Smooth muscle cell (in vitro differentiated cells): Measurements from ENCODE around the gene CACHD1. TPM values are rescaled to one million over a fixed set of nuclear protein-coding genes. Genes with fewer than 3 reads are reported as not detected.

Experiments used
- DNase-seq: peaks from one replicate; lab custom pipeline; 2025; ENCODE audit not compliant: unreplicated experiment; lab: John Stamatoyannopoulos, UW
- H2AFZ ChIP-seq: fragments of 200-600 bp; sonication (generic); 2 replicates; pipeline ENCODE4 v1.6.0; 2016; ENCODE audit warnings: antibody characterized with exemption, low read depth, mild to moderate bottlenecking
- H3F3A ChIP-seq: fragments of 200-600 bp; sonication (generic); 2 replicates; pipeline ENCODE4 v1.6.0; 2017; ENCODE audit warnings: antibody characterized with exemption, low read depth
- H3K27ac ChIP-seq: fragments of 200-600 bp; sonication (generic); 2 replicates; pipeline ENCODE4 v1.5.1; 2016; ENCODE audit warnings: low read depth, mild to moderate bottlenecking
- H3K27me3 ChIP-seq: fragments of 200-600 bp; sonication (generic); 2 replicates; pipeline ENCODE4 v1.6.1; 2016; ENCODE audit warnings: low read depth, mild to moderate bottlenecking
- H3K36me3 ChIP-seq: fragments of 200-600 bp; sonication (generic); 2 replicates; pipeline ENCODE4 v1.5.1; 2016; ENCODE audit warnings: low read depth
- H3K4me1 ChIP-seq: fragments of 200-600 bp; sonication (generic); 2 replicates; pipeline ENCODE4 v1.5.1; 2016; ENCODE audit warnings: low read depth
- H3K4me2 ChIP-seq: fragments of 200-600 bp; sonication (generic); 2 replicates; pipeline ENCODE4 v1.6.0; 2016; ENCODE audit warnings: mild to moderate bottlenecking
- H3K4me3 ChIP-seq: fragments of 200-600 bp; sonication (generic); 2 replicates; pipeline ENCODE4 v1.5.1; 2016; ENCODE audit warnings: mild to moderate bottlenecking
- H3K79me2 ChIP-seq: fragments of 200-600 bp; sonication (generic); 2 replicates; pipeline ENCODE4 v1.6.0; 2016; ENCODE audit warnings: low read depth, mild to moderate bottlenecking
- H3K9ac ChIP-seq: fragments of 200-600 bp; sonication (generic); 2 replicates; pipeline ENCODE4 v1.6.0; 2016; ENCODE audit warnings: low read depth
- H3K9me3 ChIP-seq: fragments of 200-600 bp; sonication (generic); replicated peaks from 2 replicates; pipeline ENCODE4 v1.5.1; 2016; ENCODE audit warnings: low read depth
- H4K20me1 ChIP-seq: fragments of 200-600 bp; sonication (generic); 2 replicates; pipeline ENCODE4 v1.6.0; 2016; ENCODE audit warnings: low read depth
- CTCF ChIP-seq: fragments of 200-600 bp; sonication (generic); IDR thresholded peaks from 2 replicates; pipeline ENCODE4 v1.5.1; 2017; ENCODE audit warnings: borderline replicate concordance, mild to moderate bottlenecking, antibody characterized with exemption; ENCODE audit not compliant: insufficient read depth, poor library complexity, severe bottlenecking
- WGBS: methylation state at CpG from one replicate; pipeline ENCODE4 v1.1.7; 2016; ENCODE audit warnings: low lambda C conversion rate; 5-methylcytosine and 5-hydroxymethylcytosine counted together
- polyA plus RNA-seq: library from polyadenylated mRNA; unstranded; fragments of >200 nt; fragmentation: Nextera tagmentation; extraction: Ambion mirVana; gene quantifications from 2 replicates; pipeline ENCODE4 v1.2.1, GENCODE V29; 2016
- total RNA-seq: library from RNA; depleted of rRNA; stranded (reverse); fragments of >200 nt; gene quantifications from 2 replicates; pipeline ENCODE4 v1.2.3, GENCODE V29; 2014

CACHD1 gene
- total and polyA plus RNA-seq, 2 experiments from 2014 or later, result 12.9 to 20.8 TPM

- peaks cover 7% of the 10 kb centered on the region for H3F3A ChIP-seq
- no peak overlapping the region for H3K27ac ChIP-seq
- H3K4me3 ChIP-seq, result no peak overlapping the region
- H4K20me1 ChIP-seq, result no peaks in the 10 kb centered on the region
- H3K4me2 ChIP-seq, result no peak overlapping the region
- H2AFZ ChIP-seq, result no peak overlapping the region
- H3K36me3 ChIP-seq, result no peaks in the 10 kb centered on the region
- no peaks in the 10 kb centered on the region for H3K9me3 ChIP-seq
- no peak for DNase-seq
- no peak for TF ChIP-seq CTCF
- H3K79me2 ChIP-seq, result no peaks in the 10 kb centered on the region
- H3K9ac ChIP-seq, result no peak overlapping the region
- H3K27me3 ChIP-seq, result no peaks in the 10 kb centered on the region
- 38% methylated on average over 3 of the region's 3 CpGs for WGBS
- no peaks in the 10 kb centered on the region for H3K4me1 ChIP-seq
Measured at GRCh38 chr1:64678366-64678765, 208.4 kb downstream of the CACHD1 start.

- Histone ChIP-seq H3K4me3 (no peak overlapping the region), H3K27ac (no peak overlapping the region), H3F3A (peaks cover 7% of the 10 kb centered on the region), H3K9me3 (no peaks in the 10 kb centered on the region), H3K4me1 (no peaks in the 10 kb centered on the region), H3K79me2 (no peaks in the 10 kb centered on the region), H3K9ac (no peak overlapping the region), H3K4me2 (no peak overlapping the region), H3K36me3 (no peaks in the 10 kb centered on the region), H2AFZ (no peak overlapping the region), H3K27me3 (no peaks in the 10 kb centered on the region), H4K20me1 (no peaks in the 10 kb centered on the region)
- no peak for DNase-seq
- no peak for TF ChIP-seq CTCF
- 84% methylated on average over 6 of the region's 6 CpGs for WGBS
Measured at GRCh38 chr1:64679177-64679576, 209.2 kb downstream of the CACHD1 start.

- DNase-seq, result no peak
- H3K79me2 ChIP-seq, result no peaks in the 10 kb centered on the region
- H3K4me3 ChIP-seq, result no peak overlapping the region
- H3K9ac ChIP-seq, result no peak overlapping the region
- H4K20me1 ChIP-seq, result no peaks in the 10 kb centered on the region
- H2AFZ ChIP-seq, result no peak overlapping the region
- WGBS, result 89% methylated on average over 2 of the region's 2 CpGs
- no peaks in the 10 kb centered on the region for H3K27me3 ChIP-seq
- no peak overlapping the region for H3K4me2 ChIP-seq
- H3K9me3 ChIP-seq, result no peaks in the 10 kb centered on the region
- no peaks in the 10 kb centered on the region for H3K4me1 ChIP-seq
- no peak for TF ChIP-seq CTCF
- no peak overlapping the region for H3K27ac ChIP-seq
- no peaks in the 10 kb centered on the region for H3K36me3 ChIP-seq
- H3F3A ChIP-seq, result no peaks in the 10 kb centered on the region
Measured at GRCh38 chr1:64680599-64680998, 210.7 kb downstream of the CACHD1 start.

- Histone ChIP-seq H3K4me3 (no peak overlapping the region), H4K20me1 (no peaks in the 10 kb centered on the region), H3K4me2 (no peak overlapping the region), H3K27me3 (no peaks in the 10 kb centered on the region), H3K9ac (no peak overlapping the region), H3K79me2 (no peaks in the 10 kb centered on the region), H3K9me3 (no peaks in the 10 kb centered on the region), H3F3A (no peaks in the 10 kb centered on the region), H3K36me3 (no peaks in the 10 kb centered on the region), H3K4me1 (no peaks in the 10 kb centered on the region), H3K27ac (no peak overlapping the region), H2AFZ (no peak overlapping the region)
- TF ChIP-seq CTCF, result no peak
- 95% methylated on average over 5 of the region's 5 CpGs for WGBS
- DNase-seq, result no peak
Measured at GRCh38 chr1:64681043-64681442, 211.1 kb downstream of the CACHD1 start.
